GM10248 (cell line): Measurements from ENCODE around the gene SLAMF8.
A peak's percentile ranks its signal among the peaks of the same experiment; 100 is the strongest.

Experiments
- CTCF ChIA-PET: fragments of 300-600 bp; sonication (Branson Sonifier 250); formaldehyde crosslinking; extraction: SDS; loops from one replicate; lab custom pipeline; 2021; ENCODE audit warnings: antibody characterized with exemption; lab: Yijun Ruan, JAX
- POLR2A ChIA-PET: fragments of 350-650 bp; sonication (Branson Sonifier 250); formaldehyde crosslinking; extraction: SDS; loops from one replicate; lab custom pipeline; 2020; ENCODE audit warnings: antibody characterized with exemption; lab: Yijun Ruan, JAX
- DNase-seq: peaks from one replicate; pipeline ENCODE4 v3.0.0; 2012; ENCODE audit errors: extremely low spot score
- CTCF ChIP-seq: IDR thresholded peaks from 2 replicates; pipeline ENCODE4 v1.5.1; 2012; ENCODE audit warnings: mild to moderate bottlenecking, low read depth; ENCODE audit errors: extremely low read depth, missing control alignments, control extremely low read depth

SLAMF8 gene

GRCh38 chr1:159795534-159795933 lies 31.1 kb upstream of the SLAMF8 start:
- no peak for DNase-seq
- ChIA-PET CTCF (interaction anchor here (1.3 to 12.4 kb wide), 5 partner anchors 9 to 210 kb away, joined by 3 to 302 read pairs (median 4); no protein-coding TSS in a partner anchor), POLR2A (no interaction called here)
- TF ChIP-seq CTCF = no peak

DNA sequence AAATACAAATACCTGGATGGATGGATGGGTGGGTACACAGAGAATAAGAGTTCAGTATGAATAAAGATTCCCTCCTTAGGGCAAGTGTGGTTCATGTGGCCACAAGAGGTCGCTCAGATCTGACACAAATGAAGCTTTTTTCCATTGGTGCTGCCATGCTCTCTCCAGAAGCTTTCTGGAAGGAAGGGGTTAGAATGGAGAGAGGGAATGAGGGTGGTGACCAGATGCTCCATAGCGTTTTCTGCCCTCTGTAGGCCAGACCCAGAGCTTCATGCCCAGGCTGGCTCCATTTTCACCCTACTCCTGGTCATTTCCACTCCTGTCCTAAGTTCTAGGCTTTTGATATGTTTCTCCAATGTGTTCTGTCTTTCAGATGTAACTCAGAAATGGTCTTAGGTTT lies 27.8 kb upstream of the SLAMF8 start:
- CTCF ChIA-PET = interaction anchor here (0.6 to 12.4 kb wide), 51 partner anchors 10 to 637 kb away, joined by 3 to 302 read pairs (median 5); partner anchors contain the start of genes DUSP23, IGSF9, SLAMF8 and SLAMF9
- peak; percentile 67 for DNase-seq
- POLR2A ChIA-PET = no interaction called here
- peak; percentile 57 for TF ChIP-seq CTCF

GRCh38 chr1:159799446-159799985 lies 27.2 kb upstream of the SLAMF8 start:
- TF ChIP-seq CTCF = no peak
- CTCF ChIA-PET = interaction anchor here (0.6 to 12.4 kb wide), 44 partner anchors 10 to 638 kb away, joined by 3 to 302 read pairs (median 5); partner anchors contain the start of genes DUSP23, IGSF9, SLAMF8 and SLAMF9
- POLR2A ChIA-PET = interaction anchor here (0.6 kb wide), 1 partner anchor 14 kb away, joined by 3 read pairs; no protein-coding TSS in a partner anchor
- no peak for DNase-seq

DNA sequence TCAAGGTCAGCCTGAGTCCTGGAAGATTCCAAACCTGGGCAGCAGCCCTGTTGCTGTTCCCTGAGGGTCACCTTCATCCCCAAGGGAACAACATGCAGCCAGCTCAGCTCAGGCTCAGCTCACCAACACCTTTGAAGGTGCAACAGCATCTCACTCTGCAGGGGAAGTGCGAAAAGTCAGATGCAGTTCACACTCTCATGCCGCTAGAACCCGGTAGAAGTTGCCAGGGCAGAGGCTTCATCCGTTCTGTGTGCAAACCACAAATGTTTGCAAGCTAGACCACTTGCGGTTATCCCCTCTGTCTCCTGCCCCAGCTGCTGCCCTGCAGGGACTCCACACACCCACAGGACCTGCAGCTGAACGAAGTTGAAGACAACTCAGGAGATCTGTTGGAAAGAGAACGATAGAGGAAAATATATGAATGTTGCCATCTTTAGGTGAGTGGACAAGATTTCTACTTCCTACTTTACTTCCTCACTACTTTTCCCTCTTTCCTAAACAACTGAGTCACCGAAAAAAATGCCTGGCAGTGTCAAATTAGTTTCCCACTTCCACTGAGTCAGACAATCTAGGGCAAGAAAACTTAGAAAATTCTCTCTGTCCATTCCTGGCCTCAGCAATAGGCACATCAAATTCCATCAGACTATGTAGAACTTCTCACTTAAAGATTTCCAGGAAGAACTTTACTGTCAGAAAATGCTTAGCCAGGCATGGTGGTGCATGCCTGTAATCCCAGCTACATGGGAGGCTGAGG lies 26.3 kb upstream of the SLAMF8 start:
- POLR2A ChIA-PET = no interaction called here
- no peak for DNase-seq
- CTCF ChIA-PET = interaction anchor here (1.3 to 12.4 kb wide), 16 partner anchors 11 to 590 kb away, joined by 4 to 302 read pairs (median 12); partner anchors contain the start of genes DUSP23, IGSF9, SLAMF8 and SLAMF9
- TF ChIP-seq CTCF = no peak

DNA sequence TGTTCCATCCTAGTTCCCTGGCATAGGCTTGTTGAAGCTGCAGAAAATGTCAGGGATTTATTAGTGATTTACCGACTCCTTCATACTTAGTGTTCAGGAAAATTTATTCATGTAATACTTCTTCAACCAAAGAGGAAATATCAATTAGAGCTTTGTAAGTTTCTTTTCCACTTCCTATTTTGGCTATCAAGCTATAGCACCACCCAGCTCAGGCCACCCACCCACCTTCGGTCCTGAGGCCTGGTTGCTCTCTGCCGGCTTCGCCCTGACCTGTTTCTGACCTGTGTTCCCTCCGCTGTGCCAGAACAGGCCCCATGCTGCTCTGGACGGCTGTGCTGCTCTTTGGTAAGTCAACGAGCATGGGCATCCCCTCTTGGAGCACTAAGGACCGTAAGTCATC lies 24.6 kb upstream of the SLAMF8 start, which contains the start of gene FCRL6:
FCRL6 (plus strand) TSS at position 250 of the 400 bp plus-strand sequence; CDS start at position 315, 65 bp downstream.
- no peak for TF ChIP-seq CTCF
- DNase-seq = no peak
- CTCF ChIA-PET = interaction anchor here (1.2 to 12.4 kb wide), 5 partner anchors 12 to 205 kb away, joined by 4 to 302 read pairs (median 7); partner anchors contain the start of gene DUSP23
- POLR2A ChIA-PET = no interaction called here

DNA sequence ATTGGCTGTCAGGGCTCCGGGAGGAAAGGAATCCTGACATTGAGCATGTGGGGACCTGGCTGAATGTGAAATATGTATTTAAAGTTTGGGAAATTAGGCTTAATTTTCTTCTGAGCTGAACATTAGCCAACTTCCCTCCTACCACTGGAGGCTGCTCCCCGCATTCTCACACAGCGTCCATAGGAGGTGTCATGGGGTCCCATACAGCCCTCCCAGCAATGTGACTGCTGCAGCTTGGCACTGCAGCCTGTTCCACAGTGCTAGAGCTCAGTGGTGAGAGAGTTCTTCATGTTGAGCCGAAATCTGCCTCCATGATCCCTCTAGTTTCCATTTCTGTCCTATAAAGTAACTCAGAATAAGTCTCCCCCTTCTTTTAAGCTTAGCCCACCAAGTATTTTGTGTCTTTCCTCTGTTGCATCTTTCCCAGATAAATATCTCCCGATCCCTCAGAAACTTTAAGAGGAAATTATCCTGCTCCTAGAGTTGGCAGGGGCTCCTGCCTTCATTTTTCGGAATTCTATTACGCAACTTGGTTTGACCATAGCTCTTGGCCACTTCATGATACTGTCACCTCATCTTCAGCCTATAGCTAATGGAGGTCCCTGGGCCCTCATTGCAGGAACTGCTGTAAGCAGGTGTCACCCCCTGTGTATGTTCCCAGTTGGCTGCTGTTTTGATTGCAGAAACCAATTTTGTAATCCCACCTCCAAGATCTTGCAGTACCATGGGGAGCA lies 22.6 kb upstream of the SLAMF8 start:
- no peak for TF ChIP-seq CTCF
- POLR2A ChIA-PET = no interaction called here
- DNase-seq = no peak
- CTCF ChIA-PET = interaction anchor here (1.1 to 12.4 kb wide), 8 partner anchors 8 to 203 kb away, joined by 3 to 302 read pairs (median 6); partner anchors contain the start of gene DUSP23
